Keratinocyte (primary cell): Measurements from ENCODE around the gene ATP8A2. TPM values are rescaled to one million over a fixed set of nuclear protein-coding genes. Genes with fewer than 3 reads are reported as not detected.

Source experiments
- DNase-seq: peaks from one replicate; pipeline ENCODE4 v3.0.0-alpha.2; 2011; ENCODE audit warnings: low read depth, missing footprints, low spot score
- FAIRE-seq: peaks from 2 replicates; lab custom pipeline; 2011; peaks lifted over from hg19 to GRCh38; lab: Jason Lieb, UNC
- H2AFZ ChIP-seq: 2 replicates; pipeline ENCODE4 v1.6.0; 2012; ENCODE audit warnings: low read length, control low read depth, inconsistent platforms; ENCODE audit not compliant: control insufficient read depth
- H3K27ac ChIP-seq: 2 replicates; pipeline ENCODE4 v1.5.1; 2011; ENCODE audit warnings: low read length; ENCODE audit not compliant: control insufficient read depth, insufficient read depth
- H3K27me3 ChIP-seq: 3 replicates; pipeline ENCODE4 v1.6.0; 2011; ENCODE audit warnings: low read length; ENCODE audit not compliant: control insufficient read depth, insufficient read depth; ENCODE audit errors: extremely low read depth
- H3K36me3 ChIP-seq, 2 experiments: 2 replicates in 1 of 2; 3 replicates in 1 of 2; pipeline ENCODE4 v1.5.1; 2011; ENCODE audit warnings: low read length in 2 of 2, mild to moderate bottlenecking in 1 of 2; ENCODE audit not compliant: control insufficient read depth in 2 of 2, insufficient read depth in 2 of 2; ENCODE audit errors: extremely low read depth in 1 of 2
- H3K4me1 ChIP-seq: 3 replicates; pipeline ENCODE4 v1.5.1; 2011; ENCODE audit warnings: low read length; ENCODE audit not compliant: control insufficient read depth, insufficient read depth; ENCODE audit errors: extremely low read depth
- H3K4me2 ChIP-seq: 3 replicates; pipeline ENCODE4 v1.6.0; 2011; ENCODE audit warnings: low read depth, low read length; ENCODE audit not compliant: control insufficient read depth, insufficient read depth; ENCODE audit errors: extremely low read depth
- H3K4me3 ChIP-seq, 3 experiments: fragments of 200-600 bp in 1 of 3; sonication (generic) in 1 of 3; 2 replicates in 2 of 3; 3 replicates in 1 of 3; pipeline ENCODE4 v1.5.1; 2011 to 2016; ENCODE audit warnings: low read length in 3 of 3, mild to moderate bottlenecking in 3 of 3, control low read depth in 2 of 3, inconsistent platforms in 1 of 3, low read depth in 1 of 3, mixed read lengths in 1 of 3, mixed run types in 1 of 3, moderate library complexity in 1 of 3; ENCODE audit not compliant: control insufficient read depth in 2 of 3, insufficient read depth in 2 of 3; ENCODE audit errors: extremely low read depth in 1 of 3
- H3K79me2 ChIP-seq: 2 replicates; pipeline ENCODE4 v1.6.0; 2012; ENCODE audit warnings: low read length; ENCODE audit not compliant: control insufficient read depth, insufficient read depth
- H3K9ac ChIP-seq: 3 replicates; pipeline ENCODE4 v1.6.0; 2011; ENCODE audit warnings: low read length; ENCODE audit not compliant: control insufficient read depth, insufficient read depth; ENCODE audit errors: extremely low read depth
- H3K9me1 ChIP-seq: 3 replicates; pipeline ENCODE4 v1.6.0; 2011; ENCODE audit warnings: low read length; ENCODE audit not compliant: control insufficient read depth, insufficient read depth; ENCODE audit errors: extremely low read depth
- H3K9me3 ChIP-seq: 2 replicates; pipeline ENCODE4 v1.5.1; 2012; ENCODE audit warnings: low read depth, low read length; ENCODE audit not compliant: control insufficient read depth
- H4K20me1 ChIP-seq: 3 replicates; pipeline ENCODE4 v1.6.0; 2011; ENCODE audit warnings: low read length; ENCODE audit not compliant: control insufficient read depth, insufficient read depth; ENCODE audit errors: extremely low read depth
- EZH2 ChIP-seq: IDR thresholded peaks from one replicate; pipeline ENCODE4 v1.6.1; 2012; ENCODE audit warnings: inconsistent platforms, mild to moderate bottlenecking, low read length, moderate library complexity
- dilution Hi-C: fragments of 300-500 bp; cut with MboI; formaldehyde crosslinking; loops from one replicate; pipeline ENCODE4 v1.7.0; 2020; ENCODE audit warnings: low sequenced_read_pairs; ENCODE audit not compliant: extremely low pct_ligation_motif_present
- polyA plus RNA-seq, 5 experiments: library from polyadenylated mRNA; depleted of rRNA in 3 of 5; stranded (reverse) in 3 of 5; stranded (forward) in 1 of 5; unstranded in 1 of 5; fragments of >200 nt; gene quantifications; 1 replicate in 1 of 5; 2 replicates in 3 of 5; 3 replicates in 1 of 5; pipeline versions ENCODE4 v1.2.1 to v1.2.3, GENCODE V29; 2011 to 2012; ENCODE audit warnings: missing spikeins in 2 of 5, low read depth in 1 of 5, low replicate concordance in 1 of 5
- TF ChIP-seq, protein P1 (sequence below), 3 experiments: IDR thresholded peaks in 1 of 3; conservative IDR thresholded peaks in 1 of 3; optimal IDR thresholded peaks in 1 of 3; 2 replicates in 2 of 3; 3 replicates in 1 of 3; pipeline versions ENCODE3 to v1.5.1; 2011; ENCODE audit warnings: low read length in 3 of 3, mild to moderate bottlenecking in 3 of 3, moderate library complexity in 2 of 3, control low read depth in 1 of 3, inconsistent platforms in 1 of 3; ENCODE audit not compliant: insufficient read depth in 2 of 3; ENCODE audit errors: extremely low read depth in 1 of 3

Gene ATP8A2
- polyA plus RNA-seq, 1 donor (not counting 4 experiments of a cell fraction or from before 2014, with no cell fraction given): 0.16 TPM

DNA sequence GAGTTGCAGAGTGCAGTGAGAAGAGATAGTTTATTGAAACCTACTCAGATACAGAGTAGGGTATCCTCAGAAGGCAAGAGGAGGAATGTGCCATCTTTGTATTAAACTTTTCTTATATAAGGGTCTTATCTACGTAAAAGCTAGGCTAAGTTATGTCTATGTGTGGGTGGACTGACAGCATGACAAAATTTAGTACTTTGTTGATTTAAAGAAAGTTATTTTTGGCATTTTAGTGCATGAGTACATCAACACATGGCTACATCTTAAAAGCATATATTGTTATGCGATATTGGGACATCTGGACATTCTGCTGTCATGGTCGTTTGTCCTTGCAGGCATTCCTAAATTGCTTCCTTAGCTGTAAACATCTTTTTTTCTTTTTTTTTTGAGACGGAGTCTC lies 19.0 kb upstream of the ATP8A2 start:
- no peak for DNase-seq
- Histone ChIP-seq H3K9me3 (no peaks in the 10 kb centered on the region), H3K9ac (no peak overlapping the region), H2AFZ (no peak overlapping the region), H3K27ac (no peak overlapping the region), H3K4me1 (no peaks in the 10 kb centered on the region), H3K27me3 (peaks cover 6% of the 10 kb centered on the region), H3K4me3 (no peak overlapping the region), H3K36me3 (no peaks in the 10 kb centered on the region), H3K79me2 (no peaks in the 10 kb centered on the region), H3K4me2 (no peak overlapping the region), H4K20me1 (no peaks in the 10 kb centered on the region), H3K9me1 (no peaks in the 10 kb centered on the region)
- TF ChIP-seq, protein P1, sequence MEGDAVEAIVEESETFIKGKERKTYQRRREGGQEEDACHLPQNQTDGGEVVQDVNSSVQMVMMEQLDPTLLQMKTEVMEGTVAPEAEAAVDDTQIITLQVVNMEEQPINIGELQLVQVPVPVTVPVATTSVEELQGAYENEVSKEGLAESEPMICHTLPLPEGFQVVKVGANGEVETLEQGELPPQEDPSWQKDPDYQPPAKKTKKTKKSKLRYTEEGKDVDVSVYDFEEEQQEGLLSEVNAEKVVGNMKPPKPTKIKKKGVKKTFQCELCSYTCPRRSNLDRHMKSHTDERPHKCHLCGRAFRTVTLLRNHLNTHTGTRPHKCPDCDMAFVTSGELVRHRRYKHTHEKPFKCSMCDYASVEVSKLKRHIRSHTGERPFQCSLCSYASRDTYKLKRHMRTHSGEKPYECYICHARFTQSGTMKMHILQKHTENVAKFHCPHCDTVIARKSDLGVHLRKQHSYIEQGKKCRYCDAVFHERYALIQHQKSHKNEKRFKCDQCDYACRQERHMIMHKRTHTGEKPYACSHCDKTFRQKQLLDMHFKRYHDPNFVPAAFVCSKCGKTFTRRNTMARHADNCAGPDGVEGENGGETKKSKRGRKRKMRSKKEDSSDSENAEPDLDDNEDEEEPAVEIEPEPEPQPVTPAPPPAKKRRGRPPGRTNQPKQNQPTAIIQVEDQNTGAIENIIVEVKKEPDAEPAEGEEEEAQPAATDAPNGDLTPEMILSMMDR (optimal IDR thresholded peaks at IDR 0.05 in 1 of 3, IDR thresholded peaks at IDR 0.05 in 1 of 3, conservative IDR thresholded peaks at IDR 0.05 in 1 of 3; ENCODE audit: extremely low read depth in 1 of 3, insufficient read depth in 2 of 3, low read length in 3 of 3): no peak
- no peak for TF ChIP-seq EZH2
- dilution Hi-C loops: no loop called here
- FAIRE-seq: no peak

DNA sequence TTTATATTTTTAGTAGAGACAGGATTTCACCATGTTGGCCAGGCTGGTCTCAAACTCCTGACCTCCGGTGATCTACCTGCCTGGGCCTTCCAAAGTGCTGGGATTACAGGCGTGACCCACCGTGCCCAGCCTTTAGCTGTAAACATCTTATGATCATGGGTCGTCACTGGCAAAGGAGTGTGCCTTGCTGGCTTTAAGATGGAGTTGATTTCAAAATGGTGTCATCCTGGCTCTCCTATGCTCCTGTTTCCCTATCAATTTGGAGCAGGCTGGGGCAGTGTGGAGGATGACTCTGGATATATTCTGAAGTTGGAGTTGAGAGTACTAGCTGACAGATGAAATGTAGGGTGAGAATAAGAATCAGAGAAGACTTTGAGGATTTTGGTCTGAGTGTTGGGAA lies 18.4 kb upstream of the ATP8A2 start:
- Histone ChIP-seq H3K4me3 (no peak overlapping the region), H4K20me1 (no peaks in the 10 kb centered on the region), H3K27me3 (peaks cover 6% of the 10 kb centered on the region), H3K27ac (no peak overlapping the region), H3K9me3 (no peaks in the 10 kb centered on the region), H3K4me2 (no peak overlapping the region), H2AFZ (no peak overlapping the region), H3K79me2 (no peaks in the 10 kb centered on the region), H3K4me1 (no peaks in the 10 kb centered on the region), H3K36me3 (no peaks in the 10 kb centered on the region), H3K9me1 (no peaks in the 10 kb centered on the region), H3K9ac (no peak overlapping the region)
- no peak for TF ChIP-seq EZH2
- TF ChIP-seq, protein P1 (optimal IDR thresholded peaks at IDR 0.05 in 1 of 3, IDR thresholded peaks at IDR 0.05 in 1 of 3, conservative IDR thresholded peaks at IDR 0.05 in 1 of 3; ENCODE audit: extremely low read depth in 1 of 3, insufficient read depth in 2 of 3, low read length in 3 of 3): no peak
- FAIRE-seq (no peak), DNase-seq (no peak)
- dilution Hi-C loops: no loop called here
